Suprapubic skin (tissue), 3 donors: Measurements from ENCODE around the gene SGPL1.

Experiments used
- POLR2A ChIP-seq, 2 donors: fragments of 450-650 bp; IDR thresholded peaks; one replicate each; pipeline ENCODE4 v1.6.1; 2017; ENCODE audit warnings: antibody characterized with exemption in 2 of 2, mild to moderate bottlenecking in 2 of 2, moderate library complexity in 2 of 2
- TF ChIP-seq, protein P1 (sequence below), 2 donors: fragments of 200-600 bp in 1 of 2; fragments of 450-650 bp in 1 of 2; sonication (generic) in 1 of 2; IDR thresholded peaks; one replicate each; pipeline ENCODE4 v1.5.1; 2016 to 2019; ENCODE audit warnings: antibody characterized with exemption in 2 of 2, mild to moderate bottlenecking in 1 of 2, moderate library complexity in 1 of 2

GRCh38 chr10:70894416-70894815 is 78.7 kb downstream of the SGPL1 start:
- TF ChIP-seq, protein P1, sequence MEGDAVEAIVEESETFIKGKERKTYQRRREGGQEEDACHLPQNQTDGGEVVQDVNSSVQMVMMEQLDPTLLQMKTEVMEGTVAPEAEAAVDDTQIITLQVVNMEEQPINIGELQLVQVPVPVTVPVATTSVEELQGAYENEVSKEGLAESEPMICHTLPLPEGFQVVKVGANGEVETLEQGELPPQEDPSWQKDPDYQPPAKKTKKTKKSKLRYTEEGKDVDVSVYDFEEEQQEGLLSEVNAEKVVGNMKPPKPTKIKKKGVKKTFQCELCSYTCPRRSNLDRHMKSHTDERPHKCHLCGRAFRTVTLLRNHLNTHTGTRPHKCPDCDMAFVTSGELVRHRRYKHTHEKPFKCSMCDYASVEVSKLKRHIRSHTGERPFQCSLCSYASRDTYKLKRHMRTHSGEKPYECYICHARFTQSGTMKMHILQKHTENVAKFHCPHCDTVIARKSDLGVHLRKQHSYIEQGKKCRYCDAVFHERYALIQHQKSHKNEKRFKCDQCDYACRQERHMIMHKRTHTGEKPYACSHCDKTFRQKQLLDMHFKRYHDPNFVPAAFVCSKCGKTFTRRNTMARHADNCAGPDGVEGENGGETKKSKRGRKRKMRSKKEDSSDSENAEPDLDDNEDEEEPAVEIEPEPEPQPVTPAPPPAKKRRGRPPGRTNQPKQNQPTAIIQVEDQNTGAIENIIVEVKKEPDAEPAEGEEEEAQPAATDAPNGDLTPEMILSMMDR (IDR thresholded peaks at IDR 0.05) = no peak
- TF ChIP-seq POLR2A (IDR thresholded peaks at IDR 0.05) = no peak
